Pons (tissue), 1 donor: ENCODE results near the gene FCGBP.
"Not testable (repeated sequence)": the region's sequence is repeated elsewhere in the genome, so short reads cannot be mapped to it uniquely, and the experiment has no call there.

Experiments
- DNase-seq: peaks from one replicate; pipeline ENCODE4 v3.0.0-alpha.2; 2016; ENCODE audit warnings: low spot score

Gene FCGBP

GRCh38 chr19:39917561-39918182, 16.8 kb downstream of the FCGBP start:
- no peak for DNase-seq

DNA sequence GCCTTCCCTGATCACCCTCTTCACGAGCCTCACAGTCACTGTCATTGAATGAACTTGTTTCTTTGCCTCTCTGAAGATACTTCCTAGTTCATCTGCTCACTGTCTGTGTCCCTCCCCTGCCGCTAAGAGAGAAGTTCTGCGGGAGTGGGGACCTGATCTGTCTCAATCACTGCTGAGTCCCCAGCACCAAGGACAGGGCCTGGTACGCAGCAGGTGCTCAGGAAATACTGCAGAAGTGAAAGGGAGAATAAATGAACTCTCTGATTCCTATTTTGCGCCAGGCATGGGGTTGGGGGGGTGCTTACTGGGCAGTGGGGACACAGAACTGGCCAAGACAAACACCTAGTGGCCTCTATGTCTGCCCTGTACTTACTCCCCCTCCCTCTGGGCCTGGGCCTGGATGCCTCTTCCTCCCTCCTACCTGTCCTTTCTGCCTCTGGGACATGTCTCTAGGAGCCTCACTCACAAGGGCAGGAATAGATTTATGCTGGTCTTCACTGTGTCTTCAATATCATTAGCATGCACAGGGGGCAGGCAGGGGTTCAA, 17.5 kb downstream of the FCGBP start:
- DNase-seq: peak; percentile 48

DNA sequence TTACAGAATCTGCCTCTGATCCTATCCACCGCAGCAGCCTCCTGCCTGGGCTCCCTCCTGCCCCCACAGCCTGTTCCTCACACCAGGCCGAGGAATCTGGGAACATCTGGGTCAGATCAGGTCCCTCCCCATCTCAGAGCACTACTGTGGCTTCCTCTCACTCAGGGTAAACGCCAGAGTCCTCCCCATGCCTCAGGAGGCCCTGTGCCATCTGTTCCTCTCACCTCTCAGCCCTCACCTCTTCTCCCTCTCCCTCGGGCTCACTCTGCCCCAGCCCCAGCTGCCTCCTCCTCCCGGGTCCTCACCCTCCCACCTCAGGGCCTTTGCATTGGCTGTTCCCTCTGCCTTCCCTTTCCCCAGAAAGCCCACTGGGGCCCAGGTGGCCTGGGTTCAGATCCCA, 18.2 kb downstream of the FCGBP start:
- no peak for DNase-seq

DNA sequence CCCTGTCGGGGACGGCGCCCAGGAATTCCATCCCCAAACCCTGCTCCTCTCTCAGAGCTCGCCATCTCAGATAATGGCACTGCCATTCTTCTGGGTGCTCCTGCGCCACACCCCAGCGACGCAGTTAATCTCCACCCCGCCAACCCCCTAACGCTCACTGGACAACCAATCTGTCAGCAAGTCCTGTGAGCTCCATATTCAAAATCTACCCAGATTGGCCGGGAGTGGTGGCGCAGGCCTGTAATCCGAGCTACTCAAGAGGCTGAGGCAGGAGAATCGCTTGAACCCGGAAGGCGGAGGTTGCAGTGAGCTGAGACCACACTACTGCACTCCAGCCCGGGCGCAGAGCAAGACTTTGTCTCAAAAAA, 18.6 kb downstream of the FCGBP start:
- DNase-seq: no peak

- no peak for DNase-seq
These were observed 19.2 kb downstream of the FCGBP start for GRCh38 chr19:39915101-39915847.

DNA sequence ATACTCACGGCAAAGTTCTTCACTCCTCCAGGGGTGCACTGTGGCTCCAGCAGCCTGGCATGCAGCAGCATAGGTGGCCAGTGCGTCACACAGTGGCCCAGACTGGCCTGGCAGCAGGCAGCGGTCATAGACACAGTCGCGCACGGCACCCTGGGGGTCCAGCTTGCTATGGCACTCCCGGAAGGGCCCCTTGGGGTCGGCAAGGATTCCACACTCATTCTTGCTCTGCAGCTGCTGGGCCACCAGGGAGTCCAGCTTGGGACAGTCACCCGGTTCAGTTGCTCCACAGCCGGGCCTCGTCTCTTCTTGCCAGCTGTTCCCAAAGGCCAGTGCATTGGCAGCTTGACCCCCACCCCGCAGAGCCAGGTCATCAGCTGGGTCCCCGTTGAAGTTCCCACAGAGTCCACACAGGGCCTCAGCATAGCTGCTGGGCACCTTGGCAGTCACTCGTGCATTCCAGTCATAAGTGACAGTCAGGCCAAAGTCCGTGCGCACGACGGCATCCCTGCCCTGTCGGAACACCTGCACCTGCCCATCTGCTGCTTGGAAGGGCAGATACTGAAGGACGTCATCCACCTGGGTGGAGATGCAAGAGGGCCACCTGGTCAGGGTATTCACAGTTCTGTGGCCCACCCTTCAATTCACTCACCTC, 20.6 kb downstream of the FCGBP start:
- DNase-seq: no peak

- DNase-seq: no peak
These were observed 25.6 kb downstream of the FCGBP start for GRCh38 chr19:39908803-39909202.

GRCh38 chr19:39906820-39907611, 27.4 kb downstream of the FCGBP start:
- no peak for DNase-seq

GRCh38 chr19:39906283-39906682, 28.2 kb downstream of the FCGBP start:
- no peak for DNase-seq

DNA sequence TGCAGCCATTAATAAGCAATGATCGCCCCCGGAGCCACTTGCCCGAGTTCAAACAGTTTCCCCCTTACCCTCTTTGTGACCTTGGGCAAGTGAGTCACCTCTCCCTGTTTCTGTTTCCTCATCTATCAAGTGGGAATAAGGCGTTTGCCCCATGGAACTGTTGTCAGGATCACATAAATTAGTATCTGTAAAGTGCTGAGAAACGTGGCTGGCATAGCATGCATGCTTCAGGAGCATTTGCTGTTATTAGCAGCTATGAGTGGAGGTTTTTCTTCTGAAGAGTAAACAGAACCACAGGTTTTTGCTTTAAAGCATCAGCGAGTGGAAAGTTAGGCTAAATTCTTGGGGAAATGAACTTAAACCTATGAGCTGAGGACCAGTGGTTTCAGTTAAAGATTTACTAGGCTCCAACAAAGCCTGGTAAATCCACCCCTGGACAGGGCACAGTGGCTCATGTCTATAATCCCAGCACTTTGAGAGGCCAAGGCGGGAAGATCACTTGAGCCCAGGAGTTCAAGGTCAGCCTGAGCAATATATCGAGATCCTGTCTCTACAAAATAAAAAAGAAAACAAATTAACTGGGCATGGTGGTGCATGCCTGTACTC, 30.8 kb downstream of the FCGBP start:
- not testable (repeated sequence) for DNase-seq

- DNase-seq: not testable (repeated sequence)
These were observed 32.1 kb downstream of the FCGBP start for GRCh38 chr19:39902326-39902725.

- DNase-seq: not testable (repeated sequence)
These were observed 32.8 kb downstream of the FCGBP start for GRCh38 chr19:39901681-39902080.

- not testable (repeated sequence) for DNase-seq
These were observed 35.6 kb downstream of the FCGBP start for GRCh38 chr19:39898858-39899257.

GRCh38 chr19:39897511-39898245, 36.8 kb downstream of the FCGBP start:
- DNase-seq: not testable (repeated sequence)

GRCh38 chr19:39895096-39895495, 39.3 kb downstream of the FCGBP start:
- DNase-seq: not testable (repeated sequence)

DNA sequence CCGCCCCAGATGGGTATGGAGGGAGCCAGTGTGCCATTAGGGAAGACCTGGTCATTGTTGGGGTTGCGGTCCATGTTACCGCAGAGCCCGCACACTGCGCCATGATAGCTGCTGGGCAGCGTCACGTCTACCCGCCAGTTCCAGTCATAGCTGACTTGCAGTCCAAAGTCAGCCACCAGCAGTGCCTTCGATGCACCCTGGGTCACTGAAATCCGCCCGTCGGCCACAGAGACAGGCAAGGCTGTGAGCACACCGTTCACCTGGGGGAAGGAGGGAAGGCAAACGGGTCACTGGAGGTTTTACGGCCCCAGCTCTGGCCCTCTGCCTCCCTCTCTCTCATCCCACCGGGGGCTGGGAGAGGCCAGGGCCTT, 40.2 kb downstream of the FCGBP start:
- not testable (repeated sequence) for DNase-seq

DNA sequence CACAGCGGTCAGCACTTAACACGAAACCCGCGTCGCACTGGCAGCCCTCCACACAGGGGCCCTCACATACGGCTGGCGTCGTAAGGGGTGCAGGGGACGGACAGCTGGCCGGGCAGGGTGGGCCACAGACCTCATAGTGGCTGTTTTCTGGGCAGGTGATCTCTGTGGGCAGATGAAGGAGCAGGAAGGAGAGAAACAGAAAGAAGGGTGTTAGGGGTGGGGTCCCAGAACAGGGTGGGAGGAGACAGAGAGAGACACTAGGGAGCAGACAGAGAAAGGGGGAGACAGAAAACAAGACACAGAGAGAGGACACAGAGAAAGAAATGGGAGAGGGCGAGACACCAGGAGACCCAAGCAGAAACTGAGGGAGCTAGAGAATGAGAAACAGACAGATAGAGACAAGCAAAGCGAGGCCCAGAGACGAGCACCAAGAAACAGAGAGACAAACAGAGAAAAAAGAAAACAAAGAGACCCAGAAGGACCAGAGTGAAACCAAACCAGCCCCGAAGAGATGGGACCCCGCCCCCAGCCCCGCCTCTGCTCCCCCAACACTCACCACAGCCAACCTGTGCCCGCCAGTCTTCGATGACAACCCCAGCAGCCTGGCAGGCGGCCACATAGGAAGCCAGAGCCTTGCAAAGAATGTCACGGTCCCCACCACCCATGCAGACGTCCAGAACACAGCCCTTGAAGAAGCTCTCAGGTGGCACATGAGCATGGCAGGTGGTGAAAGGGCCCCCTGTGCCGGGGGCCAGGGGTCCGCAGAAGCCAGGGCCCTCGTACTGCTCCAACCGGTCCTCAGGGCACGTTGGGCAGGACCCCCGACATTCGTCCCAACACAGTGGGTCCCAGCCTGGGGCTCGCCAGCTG, 40.8 kb downstream of the FCGBP start:
- not testable (repeated sequence) for DNase-seq

DNA sequence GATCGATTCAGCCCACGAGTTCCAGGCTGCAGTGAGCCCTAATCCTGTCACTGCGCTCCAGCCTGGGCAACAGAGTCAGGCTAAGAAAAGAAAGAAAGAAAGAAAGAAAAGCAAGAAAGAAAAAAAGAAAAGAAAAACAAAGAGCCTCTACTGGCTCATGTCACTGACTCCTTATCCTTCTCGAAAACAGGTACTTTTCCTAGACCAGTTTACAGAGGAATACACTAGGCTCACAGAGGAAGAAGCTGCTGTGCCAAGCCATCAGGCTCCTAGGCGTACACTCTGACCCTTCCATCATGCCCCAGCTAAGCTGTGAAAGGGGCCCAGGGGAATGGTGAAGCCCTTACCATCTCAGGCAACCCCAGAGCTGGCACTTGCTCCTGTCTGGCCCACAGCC, 41.9 kb downstream of the FCGBP start:
- not testable (repeated sequence) for DNase-seq

DNA sequence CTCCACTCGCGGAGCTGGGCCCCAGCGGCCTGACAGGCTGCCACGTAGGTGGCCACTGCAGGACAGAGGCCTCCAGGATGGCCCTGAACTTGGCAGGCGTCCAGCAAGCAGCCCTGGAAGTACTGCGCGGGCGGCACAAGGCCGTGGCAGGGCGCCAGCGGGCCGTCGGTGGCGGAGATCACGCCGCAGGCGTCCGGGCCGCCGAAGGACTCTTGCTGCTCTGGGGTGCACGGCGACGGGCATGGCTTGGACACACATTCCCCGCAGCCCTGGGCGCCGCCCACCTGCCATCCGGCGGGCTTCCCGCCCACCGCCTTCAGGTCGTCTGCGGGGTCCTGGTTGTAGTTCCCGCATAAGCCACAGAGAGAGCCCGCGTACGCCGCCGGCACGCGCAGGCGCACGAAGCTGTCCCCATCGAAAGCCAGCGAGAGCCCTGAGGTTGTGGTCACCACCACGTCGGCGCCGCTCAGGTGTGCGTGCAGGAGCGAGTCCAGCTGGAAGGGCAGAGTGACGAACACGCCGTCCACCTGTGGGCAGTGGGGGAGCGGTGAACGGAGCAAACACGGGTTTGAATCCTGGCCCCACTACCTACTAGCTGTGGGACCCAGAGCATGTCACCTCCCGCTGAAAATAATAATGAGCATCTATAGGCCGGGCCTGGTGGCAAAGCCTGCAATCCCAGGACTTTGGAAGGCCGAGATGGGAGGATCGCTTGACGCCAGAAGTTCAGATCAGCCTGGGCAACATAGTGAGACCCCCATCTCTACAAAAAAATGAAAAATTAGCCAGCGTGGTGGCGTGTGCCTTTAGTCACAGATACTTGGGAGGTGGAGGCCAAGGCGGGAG, 42.6 kb downstream of the FCGBP start:
- not testable (repeated sequence) for DNase-seq
